LNCaP clone FGC (cell line): Measurements from ENCODE around the gene ATAD3A.
"Not testable (repeated sequence)": the region's sequence is repeated elsewhere in the genome, so short reads cannot be mapped to it uniquely, and the experiment has no call there.

Experiments used
- DNase-seq: peaks from one replicate; pipeline ENCODE4 v3.0.0-alpha.2; 2011; ENCODE audit warnings: low read depth
- H3K4me3 ChIP-seq: 2 replicates; pipeline ENCODE4 v1.5.1; 2011; ENCODE audit warnings: mild to moderate bottlenecking, low read depth, low read length, control low read depth
- TF ChIP-seq, protein P1 (sequence below): IDR thresholded peaks from 2 replicates; pipeline ENCODE4 v1.5.1; 2012; ENCODE audit warnings: mild to moderate bottlenecking; ENCODE audit not compliant: control insufficient read depth, insufficient read depth; ENCODE audit errors: extremely low read depth

ATAD3A gene

DNA sequence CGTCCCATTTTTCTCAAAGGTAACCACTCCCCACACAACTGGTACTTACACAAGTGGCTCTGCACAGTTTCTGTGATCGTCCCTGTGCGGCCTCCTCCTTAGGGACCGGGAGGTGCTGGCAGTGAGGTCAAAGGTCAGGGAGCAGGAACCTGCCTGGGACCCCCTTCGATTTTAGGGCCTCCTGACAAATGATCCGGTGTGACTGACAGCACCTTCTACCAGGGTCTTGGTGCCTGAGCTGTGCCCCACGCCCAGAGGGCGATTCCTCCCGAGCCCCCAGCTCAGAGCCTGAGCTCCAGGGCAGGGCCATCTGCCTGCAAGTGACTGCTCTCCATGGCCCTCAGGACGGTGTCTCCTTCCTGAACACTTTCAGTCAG lies 40.3 kb downstream of the ATAD3A start:
- H3K4me3 ChIP-seq, result no peak overlapping the region
- TF ChIP-seq, protein P1, sequence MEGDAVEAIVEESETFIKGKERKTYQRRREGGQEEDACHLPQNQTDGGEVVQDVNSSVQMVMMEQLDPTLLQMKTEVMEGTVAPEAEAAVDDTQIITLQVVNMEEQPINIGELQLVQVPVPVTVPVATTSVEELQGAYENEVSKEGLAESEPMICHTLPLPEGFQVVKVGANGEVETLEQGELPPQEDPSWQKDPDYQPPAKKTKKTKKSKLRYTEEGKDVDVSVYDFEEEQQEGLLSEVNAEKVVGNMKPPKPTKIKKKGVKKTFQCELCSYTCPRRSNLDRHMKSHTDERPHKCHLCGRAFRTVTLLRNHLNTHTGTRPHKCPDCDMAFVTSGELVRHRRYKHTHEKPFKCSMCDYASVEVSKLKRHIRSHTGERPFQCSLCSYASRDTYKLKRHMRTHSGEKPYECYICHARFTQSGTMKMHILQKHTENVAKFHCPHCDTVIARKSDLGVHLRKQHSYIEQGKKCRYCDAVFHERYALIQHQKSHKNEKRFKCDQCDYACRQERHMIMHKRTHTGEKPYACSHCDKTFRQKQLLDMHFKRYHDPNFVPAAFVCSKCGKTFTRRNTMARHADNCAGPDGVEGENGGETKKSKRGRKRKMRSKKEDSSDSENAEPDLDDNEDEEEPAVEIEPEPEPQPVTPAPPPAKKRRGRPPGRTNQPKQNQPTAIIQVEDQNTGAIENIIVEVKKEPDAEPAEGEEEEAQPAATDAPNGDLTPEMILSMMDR, result no peak
- DNase-seq, result no peak

DNA sequence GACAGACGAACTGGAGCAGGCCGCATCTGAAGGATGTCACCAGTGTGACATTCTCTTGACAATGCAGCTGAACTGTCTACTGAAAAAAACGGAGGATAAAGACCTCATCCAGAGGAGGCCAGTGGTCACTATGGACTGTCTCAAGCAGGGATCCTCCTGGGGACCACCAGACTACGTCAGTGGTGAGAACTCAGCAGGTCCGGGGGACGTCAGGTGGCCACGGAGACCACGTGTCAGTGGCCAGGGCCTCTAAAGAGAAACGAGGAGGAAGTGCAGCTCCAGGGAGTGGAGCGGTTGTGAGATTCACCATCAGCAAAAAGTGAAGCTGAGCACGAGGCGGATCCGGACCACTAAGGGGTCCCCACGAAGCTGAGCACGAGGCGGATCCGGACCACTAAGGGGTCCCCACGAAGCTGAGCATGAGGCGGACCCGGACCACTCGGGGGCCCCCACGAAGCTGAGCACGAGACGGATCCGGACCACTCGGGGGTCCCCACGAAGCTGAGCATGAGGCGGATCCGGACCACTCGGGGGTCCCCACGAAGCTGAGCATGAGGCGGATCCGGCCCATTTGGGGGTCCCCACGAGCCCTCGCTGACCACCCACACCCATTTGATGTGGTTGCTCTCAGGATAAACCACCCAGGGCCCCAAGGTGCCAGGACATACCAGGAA lies 42.0 kb downstream of the ATAD3A start:
- TF ChIP-seq, protein P1, result no peak

DNA sequence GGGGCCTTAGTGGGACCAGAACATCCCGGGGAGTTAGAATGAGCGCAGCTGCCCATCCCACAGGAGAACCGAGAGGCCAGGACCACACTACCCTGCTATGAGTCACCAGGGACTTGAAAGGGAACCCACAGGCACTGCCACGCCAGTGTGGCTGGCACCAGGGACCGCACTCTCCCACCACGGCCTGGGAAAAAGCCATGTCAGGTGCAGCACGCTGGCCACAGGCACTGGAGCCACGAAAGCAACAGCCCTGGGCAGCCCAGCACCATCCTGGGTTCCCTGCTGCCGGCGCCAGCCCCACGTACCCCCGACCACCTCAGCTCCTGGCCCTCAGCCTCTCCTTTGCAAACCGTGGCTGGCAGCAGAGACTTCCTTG lies 42.6 kb downstream of the ATAD3A start:
- TF ChIP-seq, protein P1, result no peak

More for the DNA sequence above, 42.0 kb downstream of the ATAD3A start:
- DNase-seq, result no peak
- no peak overlapping the region for H3K4me3 ChIP-seq

DNA sequence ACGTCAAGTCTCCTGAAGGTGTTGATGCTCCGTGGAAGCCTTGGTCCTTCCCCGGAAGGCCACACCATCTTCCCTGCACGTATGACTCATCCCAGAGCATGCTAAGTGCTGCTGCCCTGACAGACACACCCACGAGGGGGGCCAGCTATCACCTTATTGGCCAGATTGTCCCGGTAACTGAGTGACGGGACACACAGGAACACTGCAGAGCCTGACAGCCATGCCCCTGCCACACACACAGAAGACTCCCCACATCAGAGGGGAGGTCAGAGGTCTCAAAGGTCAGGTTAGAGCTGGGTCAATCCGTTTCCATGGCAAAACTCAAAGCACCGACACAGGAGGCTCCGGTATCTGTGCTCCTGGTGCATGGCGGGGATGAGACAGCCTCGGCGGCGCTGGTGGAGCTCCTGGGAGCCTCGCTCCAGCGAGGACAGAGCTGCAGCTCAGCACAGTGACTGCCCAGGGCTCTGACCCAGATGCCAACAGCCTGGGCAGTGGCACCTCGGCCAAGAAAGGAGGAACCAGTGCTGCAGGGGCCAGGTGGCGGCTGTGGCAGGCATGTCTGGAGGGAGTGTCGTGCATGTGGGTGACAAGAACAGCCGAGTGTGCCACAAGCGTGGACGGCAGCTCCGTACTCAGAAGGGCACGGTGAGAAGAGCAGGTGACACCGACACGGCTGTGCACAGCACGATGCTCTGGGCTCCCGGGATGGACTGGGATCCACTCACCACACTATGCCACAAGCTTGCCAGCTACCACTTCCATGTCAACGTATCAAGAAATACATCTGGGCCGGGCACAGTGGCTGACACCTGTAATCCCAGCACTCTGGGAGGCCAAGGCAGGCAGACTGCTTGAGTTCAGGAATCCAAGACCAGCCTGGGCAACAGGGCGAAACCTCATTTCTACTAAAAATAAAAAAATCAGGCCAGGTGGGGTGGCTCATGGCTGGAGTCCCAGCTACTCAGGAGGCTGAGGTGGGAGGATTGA lies 43.3 kb downstream of the ATAD3A start:
- no peak for DNase-seq
- no peak overlapping the region for H3K4me3 ChIP-seq
- TF ChIP-seq, protein P1, result no peak

More for the DNA sequence above, 42.6 kb downstream of the ATAD3A start:
- H3K4me3 ChIP-seq, result no peak overlapping the region
- DNase-seq, result no peak

DNA sequence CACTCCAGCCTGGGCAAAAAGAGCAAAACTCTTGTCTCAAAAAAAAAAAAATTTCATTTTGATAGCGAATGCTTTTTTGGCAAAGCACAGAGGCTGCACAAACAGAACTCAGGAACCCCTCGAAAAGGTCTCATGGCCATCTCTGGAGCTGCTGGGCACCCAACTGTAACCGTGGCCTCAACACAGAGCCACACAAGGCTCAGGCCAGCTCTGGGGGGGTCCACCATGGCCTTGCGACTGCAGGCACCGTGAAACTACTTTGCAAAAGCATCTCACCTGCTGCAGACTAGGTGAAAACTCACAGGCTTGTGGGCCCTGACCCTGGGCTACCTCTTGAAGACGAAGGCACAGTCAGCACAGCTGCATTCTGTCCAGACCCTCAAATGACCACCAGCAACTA lies 44.5 kb downstream of the ATAD3A start:
- TF ChIP-seq, protein P1, result no peak
- DNase-seq, result no peak
- no peak overlapping the region for H3K4me3 ChIP-seq

DNA sequence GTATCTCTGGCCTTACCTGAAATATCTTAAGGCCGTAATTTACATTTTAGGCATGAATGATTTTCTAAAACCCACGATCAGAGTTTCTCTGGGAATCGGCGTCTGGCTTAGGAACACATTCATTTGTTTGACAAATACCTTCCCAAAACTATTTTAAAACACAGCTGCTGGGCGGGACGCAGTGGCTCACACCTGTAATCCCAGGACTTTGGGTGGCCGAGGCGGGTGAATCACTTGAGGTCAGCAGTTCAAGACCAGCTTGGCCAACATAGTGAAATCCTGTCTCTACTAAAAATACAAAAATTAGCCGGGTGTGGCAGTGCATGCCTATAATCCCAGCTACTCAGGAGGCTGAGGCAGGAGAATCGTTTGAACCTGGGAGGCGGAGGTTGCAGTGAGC lies 45.0 kb downstream of the ATAD3A start:
- H3K4me3 ChIP-seq, DNase-seq: not testable (repeated sequence)

DNA sequence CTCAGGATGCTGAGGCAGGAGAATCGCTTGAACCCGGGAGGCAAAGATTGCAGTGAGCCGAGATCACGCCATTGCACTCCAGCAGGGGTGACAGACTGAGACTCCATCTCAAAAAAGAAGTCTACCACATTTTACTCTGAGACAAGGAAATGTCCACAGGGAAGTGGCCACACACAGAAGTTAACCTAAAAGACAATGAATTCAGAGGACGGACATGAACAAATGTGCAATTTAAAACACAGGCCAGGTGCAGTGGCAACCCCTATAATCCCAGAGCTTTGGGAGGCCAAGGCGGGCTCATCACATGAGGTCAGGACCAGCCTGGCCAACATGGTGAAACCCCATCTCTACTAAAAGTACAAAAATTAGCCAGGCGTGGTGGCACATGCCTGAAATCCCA lies 45.7 kb downstream of the ATAD3A start:
- not testable (repeated sequence) for DNase-seq, H3K4me3 ChIP-seq
